Caco-2 (cell line): ENCODE measurements around the gene TPK1. TPM values are rescaled to one million over a fixed set of nuclear protein-coding genes. Genes with fewer than 3 reads are reported as not detected.

Source experiments
- BruUV-seq: library from RNA; stranded (reverse); fragments of 400-500 nt; replicated peaks from 2 replicates; lab custom pipeline; 2021; lab: Mats Ljungman, UMichigan
- CTCF ChIA-PET: fragments of 300-600 bp; sonication (Branson Sonifier 250); formaldehyde crosslinking; loops from one replicate; lab custom pipeline; 2022; ENCODE audit warnings: antibody characterized with exemption; lab: Charles Lee
- POLR2A ChIA-PET: fragments of 300-600 bp; sonication (Branson Sonifier 250); formaldehyde crosslinking; loops from one replicate; lab custom pipeline; 2022; ENCODE audit warnings: antibody characterized with exemption; lab: Charles Lee
- DNase-seq, 2 experiments: peaks; one replicate each; pipeline versions ENCODE4 v3.0.0 to v3.0.0-alpha.2; 2020 to 2022
- H3K27me3 ChIP-seq: replicated peaks from 2 replicates; pipeline ENCODE4 v1.6.0; 2011; ENCODE audit warnings: low read length; ENCODE audit not compliant: control insufficient read depth, insufficient read depth
- H3K36me3 ChIP-seq: 2 replicates; pipeline ENCODE4 v1.5.1; 2011; ENCODE audit warnings: low read length; ENCODE audit not compliant: control insufficient read depth, insufficient read depth
- H3K4me1 ChIP-seq: fragments of 250-450 bp; sonication (Bioruptor Pico); 2 replicates; pipeline ENCODE4 v1.5.1; 2020; ENCODE audit warnings: mild to moderate bottlenecking
- H3K4me3 ChIP-seq: 2 replicates; pipeline ENCODE4 v1.5.1; 2011; ENCODE audit warnings: low read depth, mild to moderate bottlenecking, control low read depth, low read length
- H3K9me3 ChIP-seq: fragments of 250-450 bp; sonication (Bioruptor Pico); 2 replicates; pipeline ENCODE4 v1.5.1; 2020; ENCODE audit warnings: mild to moderate bottlenecking, moderate library complexity
- H3K27ac Mint-ChIP-seq: one replicate; pipeline ENCODE4 v1.8.0; 2022; ENCODE audit warnings: mixed read lengths; ENCODE audit not compliant: unreplicated experiment
- H3K27me3 Mint-ChIP-seq: one replicate; pipeline ENCODE4 v1.8.0; 2022; ENCODE audit warnings: mixed read lengths; ENCODE audit not compliant: insufficient read depth, unreplicated experiment
- H3K36me3 Mint-ChIP-seq: one replicate; pipeline ENCODE4 v1.8.0; 2022; ENCODE audit warnings: mild to moderate bottlenecking, mixed read lengths; ENCODE audit not compliant: insufficient read depth, unreplicated experiment
- H3K4me1 Mint-ChIP-seq: one replicate; pipeline ENCODE4 v1.8.0; 2022; ENCODE audit warnings: low read depth, mixed read lengths; ENCODE audit not compliant: unreplicated experiment
- H3K4me3 Mint-ChIP-seq: one replicate; pipeline ENCODE4 v1.8.0; 2022; ENCODE audit warnings: mild to moderate bottlenecking, moderate library complexity, mixed read lengths; ENCODE audit not compliant: unreplicated experiment
- H3K9me3 Mint-ChIP-seq: one replicate; pipeline ENCODE4 v1.8.0; 2022; ENCODE audit warnings: mixed read lengths; ENCODE audit not compliant: unreplicated experiment
- CTCF ChIP-seq, 2 experiments: fragments of 200-600 bp in 1 of 2; IDR thresholded peaks; 1 replicate in 1 of 2; 2 replicates in 1 of 2; pipeline versions ENCODE4 v1.5.1 to v1.8.0; 2011 to 2022; ENCODE audit warnings: antibody characterized with exemption in 1 of 2, control low read depth in 1 of 2, inconsistent platforms in 1 of 2, low read depth in 1 of 2, low read length in 1 of 2, mild to moderate bottlenecking in 1 of 2, moderate library complexity in 1 of 2; ENCODE audit not compliant: insufficient read depth in 1 of 2, severe bottlenecking in 1 of 2, unreplicated experiment in 1 of 2
- intact Hi-C: fragments of 100-400 bp; cut with micrococcal nuclease; formaldehyde crosslinking; loops from one replicate; pipeline ENCODE4 v1.10.0; 2022; ENCODE audit not compliant: unreplicated experiment
- total RNA-seq: library from RNA; stranded (reverse); gene quantifications from 2 replicates; pipeline ENCODE4 v1.2.3, GENCODE V29; 2022

The TPK1 gene
- total RNA-seq, 1 experiment from 2014 or later, result 86.6 TPM

- no peaks in the 10 kb centered on the region for H3K27me3 Mint-ChIP-seq
- H3K27ac Mint-ChIP-seq, result no peak overlapping the region
- no peaks in the 10 kb centered on the region for H3K27me3 ChIP-seq
- no peak overlapping the region for H3K4me3 Mint-ChIP-seq
- no peaks in the 10 kb centered on the region for H3K4me1 ChIP-seq
- no TSS peak for BruUV-seq
- CTCF ChIA-PET, result no interaction called here
- H3K4me1 Mint-ChIP-seq, result no peaks in the 10 kb centered on the region
- no peaks in the 10 kb centered on the region for H3K9me3 ChIP-seq
- POLR2A ChIA-PET, result no interaction called here
- H3K4me3 ChIP-seq, result no peak overlapping the region
- H3K36me3 Mint-ChIP-seq, result peaks cover 27% of the 10 kb centered on the region
- DNase-seq, result no peak
- intact Hi-C loops, result no loop called here
- TF ChIP-seq CTCF (IDR thresholded peaks at IDR 0.05; ENCODE audit: insufficient read depth in 1 of 2, low read depth in 1 of 2, low read length in 1 of 2, severe bottlenecking in 1 of 2, unreplicated experiment in 1 of 2), result no peak
- no peaks in the 10 kb centered on the region for H3K9me3 Mint-ChIP-seq
- H3K36me3 ChIP-seq, result no peaks in the 10 kb centered on the region
These were observed 288.0 kb downstream of the TPK1 start for GRCh38 chr7:144547888-144548287.

- intact Hi-C loops, result no loop called here
- Histone ChIP-seq H3K9me3 (no peaks in the 10 kb centered on the region), H3K27me3 (no peaks in the 10 kb centered on the region), H3K4me1 (no peaks in the 10 kb centered on the region), H3K36me3 (no peaks in the 10 kb centered on the region), H3K4me3 (no peak overlapping the region)
- ChIA-PET CTCF (interaction anchor here (0.6 kb wide), 2 partner anchors 87 to 124 kb away, joined by 3 read pairs; no protein-coding TSS in a partner anchor), POLR2A (no interaction called here)
- no peaks in the 10 kb centered on the region for H3K4me1 Mint-ChIP-seq
- no peaks in the 10 kb centered on the region for H3K27me3 Mint-ChIP-seq
- BruUV-seq, result no TSS peak
- H3K36me3 Mint-ChIP-seq, result peaks cover 34% of the 10 kb centered on the region
- no peak for DNase-seq
- no peak for TF ChIP-seq CTCF (IDR thresholded peaks at IDR 0.05; ENCODE audit: insufficient read depth in 1 of 2, low read depth in 1 of 2, low read length in 1 of 2, severe bottlenecking in 1 of 2, unreplicated experiment in 1 of 2)
- H3K27ac Mint-ChIP-seq, result peak overlapping the region; percentile 72
- no peak overlapping the region for H3K4me3 Mint-ChIP-seq
- H3K9me3 Mint-ChIP-seq, result no peaks in the 10 kb centered on the region
These were observed 289.1 kb downstream of the TPK1 start for GRCh38 chr7:144546782-144547181.

GRCh38 chr7:144545330-144545729, 290.5 kb downstream of the TPK1 start:
- Histone ChIP-seq H3K4me1 (no peaks in the 10 kb centered on the region), H3K36me3 (no peaks in the 10 kb centered on the region), H3K4me3 (no peak overlapping the region), H3K9me3 (no peaks in the 10 kb centered on the region), H3K27me3 (no peaks in the 10 kb centered on the region)
- BruUV-seq, result no TSS peak
- no peak overlapping the region for H3K27ac Mint-ChIP-seq
- no peak for DNase-seq
- ChIA-PET POLR2A (no interaction called here), CTCF (no interaction called here)
- H3K36me3 Mint-ChIP-seq, result peaks cover 32% of the 10 kb centered on the region
- H3K27me3 Mint-ChIP-seq, result no peaks in the 10 kb centered on the region
- H3K4me1 Mint-ChIP-seq, result no peaks in the 10 kb centered on the region
- no peak for TF ChIP-seq CTCF (IDR thresholded peaks at IDR 0.05; ENCODE audit: insufficient read depth in 1 of 2, low read depth in 1 of 2, low read length in 1 of 2, severe bottlenecking in 1 of 2, unreplicated experiment in 1 of 2)
- H3K9me3 Mint-ChIP-seq, result no peaks in the 10 kb centered on the region
- intact Hi-C loops, result no loop called here
- no peak overlapping the region for H3K4me3 Mint-ChIP-seq
